NCI-H187 treated with DMSO at 0.1 percent for 48 hours (cell line): ENCODE measurements around the gene AKAP6.

Source experiments
- DNase-seq: peaks from one replicate; lab custom pipeline; 2025; lab: John Stamatoyannopoulos, UW

AKAP6 gene

GRCh38 chr14:32587461-32587860, 258.4 kb downstream of the AKAP6 start:
- DNase-seq = no peak

GRCh38 chr14:32588448-32589320, 259.6 kb downstream of the AKAP6 start:
- no peak for DNase-seq

DNA sequence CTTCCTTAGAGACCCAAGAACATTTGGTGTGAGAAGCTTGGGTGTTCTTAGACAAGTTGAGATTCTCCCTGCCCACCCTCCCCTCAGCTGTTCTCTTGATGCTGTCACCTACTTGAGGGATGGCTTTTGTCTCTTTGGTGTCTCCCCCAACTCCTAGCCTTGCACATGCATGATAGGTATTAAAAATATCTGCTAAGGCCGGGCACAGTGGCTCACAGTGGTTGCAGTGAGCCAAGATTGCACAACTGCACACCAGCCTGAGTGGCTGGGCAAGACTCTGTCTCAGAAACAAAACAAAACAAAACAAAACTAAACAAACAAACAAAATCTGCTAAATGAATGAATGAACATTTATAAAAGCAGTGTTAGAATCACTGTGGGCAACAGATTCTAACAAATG, 261.1 kb downstream of the AKAP6 start:
- DNase-seq = no peak

GRCh38 chr14:32593290-32593942, 264.3 kb downstream of the AKAP6 start:
- DNase-seq = no peak

DNA sequence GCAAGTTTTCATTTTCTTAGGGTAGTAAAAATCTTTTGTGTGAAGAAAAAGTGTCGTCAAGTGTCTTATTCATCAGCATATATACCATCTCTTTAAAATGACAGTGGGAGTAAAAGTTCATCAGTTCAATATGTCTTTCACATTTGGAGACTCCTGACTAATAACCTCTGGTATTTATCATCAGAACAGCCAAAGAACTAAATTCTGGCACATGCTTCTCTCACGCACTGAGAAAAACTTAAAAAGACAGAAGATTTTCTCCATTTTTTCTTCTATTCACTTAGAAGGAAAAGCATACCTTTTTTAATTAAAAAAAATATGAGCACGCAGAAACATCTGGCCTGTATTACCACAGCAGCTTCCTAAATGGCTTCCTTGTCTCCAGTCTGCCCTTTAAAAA, 265.7 kb downstream of the AKAP6 start:
- DNase-seq = no peak

GRCh38 chr14:32595497-32595896, 266.4 kb downstream of the AKAP6 start:
- DNase-seq = no peak

- DNase-seq = no peak
Measured at GRCh38 chr14:32596390-32596789, 267.3 kb downstream of the AKAP6 start.

DNA sequence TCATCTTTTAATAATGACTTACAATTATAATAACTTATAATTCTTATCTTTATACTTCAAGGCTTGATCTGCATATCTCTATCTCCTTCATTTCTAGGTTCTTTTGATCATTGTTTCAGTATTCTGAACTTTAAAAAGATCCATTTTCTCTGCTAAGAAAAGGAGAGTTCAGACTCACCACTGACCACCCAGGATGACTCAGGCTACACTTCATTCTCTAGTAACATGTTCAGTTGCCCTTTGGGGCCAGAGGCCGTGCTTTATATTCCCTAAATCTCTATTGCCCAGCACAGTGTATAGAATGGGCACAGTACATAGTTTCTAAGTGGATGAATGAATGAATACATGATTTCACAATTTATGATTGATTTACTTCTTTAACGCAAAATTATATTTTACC, 268.7 kb downstream of the AKAP6 start:
- DNase-seq = no peak

DNA sequence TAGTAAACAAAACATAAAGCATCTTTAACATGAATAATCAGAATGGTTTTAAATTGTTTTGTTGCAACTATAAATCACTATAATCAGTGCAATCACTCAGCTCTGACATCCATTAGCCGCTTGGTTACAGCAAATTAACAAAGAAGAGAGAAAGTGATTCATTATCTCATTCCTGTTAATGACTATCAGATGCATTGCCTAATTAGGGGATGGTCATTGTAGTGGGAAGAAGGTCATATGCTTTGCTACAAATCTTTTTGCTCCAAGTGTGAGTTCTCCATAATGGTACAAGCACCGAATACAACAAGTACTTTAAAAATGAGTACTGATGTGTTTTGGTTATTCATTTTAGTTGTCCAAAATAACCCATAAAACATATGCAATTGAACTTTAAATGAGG, 272.0 kb downstream of the AKAP6 start:
- no peak for DNase-seq

- no peak for DNase-seq
Measured at GRCh38 chr14:32601906-32602305, 272.8 kb downstream of the AKAP6 start.

GRCh38 chr14:32602699-32603098, 273.6 kb downstream of the AKAP6 start:
- DNase-seq = no peak

DNA sequence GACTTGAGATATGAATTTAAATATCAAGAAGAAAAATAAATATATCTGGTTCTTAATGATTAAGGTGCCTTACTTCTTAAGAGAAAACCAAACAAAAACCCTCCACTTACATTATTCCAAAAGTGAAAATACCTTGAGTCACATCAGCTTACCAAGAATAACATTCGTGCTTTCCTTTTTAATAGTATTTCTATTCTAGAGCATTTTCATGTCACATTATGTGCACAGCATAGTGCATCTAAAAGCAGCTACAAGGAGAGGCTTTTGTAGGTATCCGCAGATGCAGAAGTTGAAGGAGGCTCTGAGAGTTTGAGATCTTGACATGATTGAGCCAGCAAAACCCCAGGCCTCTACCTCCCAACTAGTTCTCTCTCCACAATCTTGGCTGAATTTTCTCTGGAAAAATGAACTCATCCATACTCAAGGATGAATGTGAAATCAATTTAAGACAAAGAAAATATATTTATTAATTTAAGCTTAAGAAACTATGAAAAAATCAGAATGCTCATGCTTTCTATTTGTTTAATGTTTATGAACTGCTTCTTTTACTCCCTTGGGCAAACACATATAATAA, 275.0 kb downstream of the AKAP6 start:
- no peak for DNase-seq

DNA sequence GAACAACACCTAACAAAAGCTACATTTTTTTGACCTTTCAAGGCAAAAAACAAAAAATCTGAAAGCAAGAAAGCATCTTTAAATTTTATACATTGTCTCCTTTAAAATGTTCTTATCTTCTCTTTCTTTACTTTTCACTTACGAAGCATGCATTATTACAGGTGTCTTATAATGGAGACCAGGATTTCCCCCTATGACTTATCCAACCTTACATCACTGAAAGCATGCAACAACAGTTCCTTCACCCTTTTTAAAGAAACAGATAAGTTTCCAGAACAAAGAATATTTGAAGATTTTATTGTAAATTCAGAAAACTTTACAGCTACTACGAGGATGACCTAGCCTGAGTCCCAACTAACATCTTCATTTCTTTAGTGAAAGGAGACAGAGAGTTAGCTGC, 277.2 kb downstream of the AKAP6 start:
- no peak for DNase-seq

DNA sequence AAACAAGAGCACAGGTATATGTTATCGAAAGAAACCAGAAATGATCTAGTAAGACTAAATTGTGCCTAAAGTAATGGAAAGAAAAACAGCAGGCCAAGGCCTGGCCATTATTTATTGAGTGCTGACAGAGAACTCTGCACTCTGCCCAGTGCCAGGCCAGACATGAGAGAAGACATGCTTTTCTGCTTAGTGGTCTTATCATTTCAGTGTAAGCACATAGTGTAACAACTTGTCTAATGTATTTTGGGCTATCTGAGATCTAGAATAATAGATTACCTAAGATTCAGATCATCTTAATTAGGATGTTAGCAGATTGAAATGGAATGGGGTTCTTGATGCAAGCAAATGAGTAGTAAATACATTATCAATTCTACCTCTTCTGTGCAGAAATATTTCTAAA, 278.3 kb downstream of the AKAP6 start:
- DNase-seq = no peak

DNA sequence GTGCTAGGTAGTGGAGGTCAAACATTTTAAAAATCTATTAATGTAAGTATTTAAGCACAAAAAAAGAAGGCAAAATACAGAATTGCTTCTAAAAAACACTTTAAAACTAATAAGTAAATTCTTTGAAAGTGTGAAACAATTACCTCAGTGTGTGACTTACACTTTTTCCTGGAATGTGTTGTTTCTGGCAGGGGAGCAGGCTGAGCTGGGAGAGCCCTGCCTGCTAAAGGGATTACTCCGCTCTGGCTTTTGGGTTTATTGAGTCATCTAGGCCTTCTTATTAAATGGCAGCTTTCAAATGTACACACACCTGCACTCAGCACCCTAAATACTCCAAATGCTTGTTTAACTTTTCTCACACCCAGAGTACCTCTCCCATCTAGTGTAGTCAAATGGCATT, 279.8 kb downstream of the AKAP6 start:
- no peak for DNase-seq

GRCh38 chr14:32609388-32609787, 280.3 kb downstream of the AKAP6 start:
- no peak for DNase-seq

DNA sequence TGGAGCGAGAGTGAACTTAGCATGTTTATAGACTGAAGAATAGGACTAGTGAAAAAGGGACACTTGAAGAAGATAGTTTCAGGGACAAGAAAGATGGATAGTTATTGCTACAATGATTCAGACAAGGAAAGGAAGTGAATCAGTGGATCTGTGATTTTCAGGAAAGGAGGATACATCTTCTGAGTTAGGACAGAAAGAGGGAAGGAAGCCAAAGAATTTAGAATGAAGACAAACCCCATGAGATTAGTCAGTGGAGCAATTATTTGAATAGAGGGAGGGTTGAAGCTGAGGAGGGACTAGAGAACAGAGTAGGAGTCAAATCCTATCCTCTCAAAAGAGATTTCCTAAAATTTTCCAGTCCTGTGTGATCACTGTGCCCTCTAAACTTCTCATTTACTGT, 282.7 kb downstream of the AKAP6 start:
- DNase-seq = no peak

GRCh38 chr14:32618991-32619390, 289.9 kb downstream of the AKAP6 start:
- DNase-seq = no peak

DNA sequence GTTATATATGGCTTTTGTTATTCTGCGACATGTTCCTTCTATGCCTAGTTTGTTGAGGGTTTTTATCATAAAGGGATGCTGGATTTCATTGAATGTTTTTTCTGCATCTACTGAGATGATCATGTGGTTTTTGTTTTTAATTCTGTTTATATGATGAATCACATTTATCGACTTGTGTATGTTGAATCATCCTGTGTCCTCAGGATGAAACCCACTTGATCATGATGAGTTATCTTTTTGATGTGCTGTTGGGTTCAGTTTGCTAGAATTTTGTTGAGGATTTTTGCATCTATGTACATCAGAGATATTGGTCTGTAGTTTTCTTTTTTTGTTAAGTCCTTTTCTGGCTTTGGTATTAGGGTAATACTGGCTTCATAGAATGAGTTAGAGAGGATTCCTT, 291.2 kb downstream of the AKAP6 start:
- no peak for DNase-seq

- no peak for DNase-seq
Measured at GRCh38 chr14:32620724-32621123, 291.6 kb downstream of the AKAP6 start.

DNA sequence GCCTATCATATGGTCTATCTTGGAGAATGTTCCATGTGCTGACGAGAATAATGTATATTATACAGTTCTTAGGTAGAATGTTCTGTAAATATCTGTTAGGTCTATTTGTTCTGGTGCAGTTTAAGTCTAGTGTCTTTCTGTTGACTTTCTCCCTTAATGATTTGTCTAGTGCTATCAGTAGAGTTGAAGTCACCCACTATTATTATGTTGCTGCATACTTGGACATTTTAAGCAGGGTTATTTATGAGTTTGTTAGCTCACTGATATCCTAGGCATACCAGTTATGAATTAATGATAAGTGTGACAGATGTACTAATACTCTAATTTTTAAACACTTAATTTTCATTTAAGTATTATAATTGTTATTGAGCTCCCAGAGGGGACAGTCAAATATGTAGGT, 292.5 kb downstream of the AKAP6 start:
- DNase-seq = no peak

DNA sequence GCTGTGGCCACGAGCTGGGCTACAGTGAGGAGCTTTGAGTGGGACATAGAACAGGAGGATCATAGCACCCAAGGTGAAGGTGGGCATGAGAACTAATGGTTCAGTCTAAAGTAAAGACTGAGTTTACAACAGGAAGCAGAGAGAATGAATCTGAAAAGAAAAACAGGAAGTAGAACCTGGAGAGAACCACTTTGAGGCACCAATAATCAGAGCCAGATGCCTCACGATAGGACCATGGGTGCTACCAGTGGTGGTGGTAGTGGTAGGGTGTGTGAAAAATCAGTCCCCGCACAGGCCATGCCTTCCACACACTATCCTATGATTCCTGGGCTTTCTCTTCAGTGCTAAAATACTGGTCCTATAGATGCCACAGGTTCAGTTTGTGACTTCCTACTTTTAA, 293.6 kb downstream of the AKAP6 start:
- DNase-seq = no peak
